Measurements from ENCODE around the gene NPC1L1.

The NPC1L1 gene

GRCh38 chr7:44535348-44536064 lies 5.6 kb downstream of the NPC1L1 start:
- H2BK12ac ChIP-seq (ENCODE audit: low read length), result no peak overlapping the region
- H3K4me2 ChIP-seq (ENCODE audit: low read length), result no peak overlapping the region
- H3K79me2 ChIP-seq (ENCODE audit: control insufficient read depth, insufficient read depth, low read length, poor library complexity), result no peaks in the 10 kb centered on the region
- no peak overlapping the region for H3K4me3 ChIP-seq (ENCODE audit: low read depth, low read length)
- H3K18ac ChIP-seq (ENCODE audit: low read length), result no peak overlapping the region
- no peak overlapping the region for H3K23ac ChIP-seq (ENCODE audit: low read length)
- H4K8ac ChIP-seq (ENCODE audit: low read depth, low read length), result no peak overlapping the region
- no peak overlapping the region for H4K91ac ChIP-seq (ENCODE audit: low read depth, low read length)
- H3K79me1 ChIP-seq (ENCODE audit: low read length), result no peaks in the 10 kb centered on the region
- peaks cover 2% of the 10 kb centered on the region for H3K9me3 ChIP-seq (ENCODE audit: insufficient read depth, low read depth, low read length)
- H4K12ac ChIP-seq (ENCODE audit: low read depth, low read length), result no peak overlapping the region
- no peaks in the 10 kb centered on the region for H3K36me3 ChIP-seq (ENCODE audit: control insufficient read depth in 1 of 2, insufficient read depth in 2 of 2, low read length in 2 of 2)
- no peak overlapping the region for H3K27ac ChIP-seq (ENCODE audit: low read depth, low read length)
- WGBS (ENCODE audit: extremely low coverage, insufficient coverage, insufficient read length), result no CpG with 5 or more reads among the region's 8 CpGs
- no peak overlapping the region for H2BK5ac ChIP-seq (ENCODE audit: low read depth, low read length, poor library complexity)
- no peak overlapping the region for H2BK120ac ChIP-seq (ENCODE audit: insufficient read depth, low read length, poor library complexity)
- no peaks in the 10 kb centered on the region for H3K27me3 ChIP-seq (ENCODE audit: insufficient read depth, low read length)
- H2AK5ac ChIP-seq (ENCODE audit: low read length), result no peak overlapping the region
- no peak overlapping the region for H2AFZ ChIP-seq (ENCODE audit: insufficient read depth, low read length, poor library complexity)
- H3K9ac ChIP-seq (ENCODE audit: low read length), result no peak overlapping the region
- H3K14ac ChIP-seq (ENCODE audit: low read length), result no peak overlapping the region
- no peaks in the 10 kb centered on the region for H3K4me1 ChIP-seq (ENCODE audit: control insufficient read depth in 1 of 2, insufficient read depth in 2 of 2, low read length in 2 of 2)
- no peak for DNase-seq
- H3K4ac ChIP-seq (ENCODE audit: low read depth, low read length), result no peak overlapping the region

- Histone ChIP-seq H3K23ac (ENCODE audit: low read length) (no peak overlapping the region), H3K4me1 (ENCODE audit: control insufficient read depth in 1 of 2, insufficient read depth in 2 of 2, low read length in 2 of 2) (no peaks in the 10 kb centered on the region), H3K4me2 (ENCODE audit: low read length) (no peak overlapping the region), H3K18ac (ENCODE audit: low read length) (no peak overlapping the region), H3K79me2 (ENCODE audit: control insufficient read depth, insufficient read depth, low read length, poor library complexity) (no peaks in the 10 kb centered on the region), H3K79me1 (ENCODE audit: low read length) (no peaks in the 10 kb centered on the region), H2BK5ac (ENCODE audit: low read depth, low read length, poor library complexity) (no peak overlapping the region), H3K9ac (ENCODE audit: low read length) (no peak overlapping the region), H2BK120ac (ENCODE audit: insufficient read depth, low read length, poor library complexity) (no peak overlapping the region), H3K27ac (ENCODE audit: low read depth, low read length) (no peak overlapping the region), H2AFZ (ENCODE audit: insufficient read depth, low read length, poor library complexity) (no peak overlapping the region), H3K27me3 (ENCODE audit: insufficient read depth, low read length) (no peaks in the 10 kb centered on the region), H3K9me3 (ENCODE audit: insufficient read depth, low read depth, low read length) (no peaks in the 10 kb centered on the region), H4K91ac (ENCODE audit: low read depth, low read length) (no peak overlapping the region), H4K12ac (ENCODE audit: low read depth, low read length) (no peak overlapping the region), H2BK12ac (ENCODE audit: low read length) (no peak overlapping the region), H3K14ac (ENCODE audit: low read length) (no peak overlapping the region), H2AK5ac (ENCODE audit: low read length) (no peak overlapping the region), H3K36me3 (ENCODE audit: control insufficient read depth in 1 of 2, insufficient read depth in 2 of 2, low read length in 2 of 2) (no peaks in the 10 kb centered on the region), H3K4me3 (ENCODE audit: low read depth, low read length) (no peak overlapping the region), H4K8ac (ENCODE audit: low read depth, low read length) (no peak overlapping the region), H3K4ac (ENCODE audit: low read depth, low read length) (no peak overlapping the region)
- peak in 1 of 2 donors; percentile 57 for DNase-seq
- WGBS (ENCODE audit: extremely low coverage, insufficient coverage, insufficient read length), result no CpG with 5 or more reads among the region's 7 CpGs
Measured at GRCh38 chr7:44534501-44534900, 6.6 kb downstream of the NPC1L1 start.

- Histone ChIP-seq H3K27me3 (ENCODE audit: insufficient read depth, low read length) (no peaks in the 10 kb centered on the region), H3K9ac (ENCODE audit: low read length) (no peak overlapping the region), H3K79me2 (ENCODE audit: control insufficient read depth, insufficient read depth, low read length, poor library complexity) (no peaks in the 10 kb centered on the region), H3K23ac (ENCODE audit: low read length) (no peak overlapping the region), H4K12ac (ENCODE audit: low read depth, low read length) (no peak overlapping the region), H3K4me3 (ENCODE audit: low read depth, low read length) (no peak overlapping the region), H3K36me3 (ENCODE audit: control insufficient read depth in 1 of 2, insufficient read depth in 2 of 2, low read length in 2 of 2) (no peaks in the 10 kb centered on the region), H2AK5ac (ENCODE audit: low read length) (no peak overlapping the region), H2AFZ (ENCODE audit: insufficient read depth, low read length, poor library complexity) (no peak overlapping the region), H3K9me3 (ENCODE audit: insufficient read depth, low read depth, low read length) (no peaks in the 10 kb centered on the region), H4K91ac (ENCODE audit: low read depth, low read length) (no peak overlapping the region), H3K18ac (ENCODE audit: low read length) (no peak overlapping the region), H2BK12ac (ENCODE audit: low read length) (no peak overlapping the region), H2BK5ac (ENCODE audit: low read depth, low read length, poor library complexity) (no peak overlapping the region), H3K4me2 (ENCODE audit: low read length) (no peak overlapping the region), H2BK120ac (ENCODE audit: insufficient read depth, low read length, poor library complexity) (no peak overlapping the region), H3K79me1 (ENCODE audit: low read length) (no peaks in the 10 kb centered on the region), H3K4me1 (ENCODE audit: control insufficient read depth in 1 of 2, insufficient read depth in 2 of 2, low read length in 2 of 2) (no peaks in the 10 kb centered on the region), H3K27ac (ENCODE audit: low read depth, low read length) (no peak overlapping the region), H4K8ac (ENCODE audit: low read depth, low read length) (no peak overlapping the region), H3K14ac (ENCODE audit: low read length) (no peak overlapping the region), H3K4ac (ENCODE audit: low read depth, low read length) (no peak overlapping the region)
- no peak for DNase-seq
- WGBS (ENCODE audit: extremely low coverage, insufficient coverage, insufficient read length), result no CpG with 5 or more reads among the region's 5 CpGs
Measured at GRCh38 chr7:44534087-44534486, 7.0 kb downstream of the NPC1L1 start.

GRCh38 chr7:44533301-44534055 lies 7.7 kb downstream of the NPC1L1 start:
- Histone ChIP-seq H3K4ac (ENCODE audit: low read depth, low read length) (no peak overlapping the region), H3K36me3 (ENCODE audit: control insufficient read depth in 1 of 2, insufficient read depth in 2 of 2, low read length in 2 of 2) (no peaks in the 10 kb centered on the region), H3K27me3 (ENCODE audit: insufficient read depth, low read length) (no peaks in the 10 kb centered on the region), H3K9ac (ENCODE audit: low read length) (no peak overlapping the region), H3K4me1 (ENCODE audit: control insufficient read depth in 1 of 2, insufficient read depth in 2 of 2, low read length in 2 of 2) (no peaks in the 10 kb centered on the region), H3K14ac (ENCODE audit: low read length) (no peak overlapping the region), H2BK120ac (ENCODE audit: insufficient read depth, low read length, poor library complexity) (no peak overlapping the region), H4K91ac (ENCODE audit: low read depth, low read length) (no peak overlapping the region), H3K18ac (ENCODE audit: low read length) (no peak overlapping the region), H3K79me2 (ENCODE audit: control insufficient read depth, insufficient read depth, low read length, poor library complexity) (no peaks in the 10 kb centered on the region), H2AK5ac (ENCODE audit: low read length) (no peak overlapping the region), H2BK5ac (ENCODE audit: low read depth, low read length, poor library complexity) (no peak overlapping the region), H3K79me1 (ENCODE audit: low read length) (no peaks in the 10 kb centered on the region), H3K23ac (ENCODE audit: low read length) (no peak overlapping the region), H2BK12ac (ENCODE audit: low read length) (no peak overlapping the region), H2AFZ (ENCODE audit: insufficient read depth, low read length, poor library complexity) (no peak overlapping the region), H3K4me3 (ENCODE audit: low read depth, low read length) (no peak overlapping the region), H4K12ac (ENCODE audit: low read depth, low read length) (no peak overlapping the region), H4K8ac (ENCODE audit: low read depth, low read length) (no peak overlapping the region), H3K4me2 (ENCODE audit: low read length) (no peak overlapping the region), H3K9me3 (ENCODE audit: insufficient read depth, low read depth, low read length) (no peaks in the 10 kb centered on the region), H3K27ac (ENCODE audit: low read depth, low read length) (no peak overlapping the region)
- no peak for DNase-seq
- WGBS (ENCODE audit: extremely low coverage, insufficient coverage, insufficient read length), result no CpG with 5 or more reads among the region's 8 CpGs

All from trophoblast cell (in vitro differentiated cells and primary cell).